GM12891 (cell line): ENCODE measurements around the gene SCRN3.
"Not testable (repeated sequence)": the region's sequence is repeated elsewhere in the genome, so short reads cannot be mapped to it uniquely, and the experiment has no call there.

ENCODE experiments used
- DNase-seq: peaks from one replicate; pipeline ENCODE4 v3.0.0; 2011; ENCODE audit warnings: low spot score; ENCODE audit not compliant: insufficient read length
- FAIRE-seq: peaks from 2 replicates; lab custom pipeline; 2011; peaks lifted over from hg19 to GRCh38; lab: Jason Lieb, UNC
- PAX5 ChIP-seq: IDR thresholded peaks from 2 replicates; pipeline ENCODE4 v1.6.1; 2011; ENCODE audit warnings: low read length, moderate library complexity, mild to moderate bottlenecking; ENCODE audit not compliant: insufficient read depth, severe bottlenecking
- POLR2A ChIP-seq: IDR thresholded peaks from 2 replicates; pipeline ENCODE4 v1.6.1; 2011; ENCODE audit warnings: low read depth, low read length, control low read depth
- POLR2AphosphoS5 ChIP-seq: IDR thresholded peaks from 2 replicates; pipeline ENCODE4 v1.6.1; 2011; ENCODE audit warnings: low read depth, low read length, control low read depth
- POU2F2 ChIP-seq: IDR thresholded peaks from 2 replicates; pipeline ENCODE4 v1.6.1; 2011; ENCODE audit warnings: low read depth, mild to moderate bottlenecking, control low read depth, low read length, moderate library complexity
- SPI1 ChIP-seq: IDR thresholded peaks from 2 replicates; pipeline ENCODE4 v1.6.1; 2011; ENCODE audit warnings: low read depth, low read length, control low read depth
- TAF1 ChIP-seq: IDR thresholded peaks from 2 replicates; pipeline ENCODE4 v1.6.1; 2011; ENCODE audit warnings: low read depth, low read length, control low read depth

Gene SCRN3

DNA sequence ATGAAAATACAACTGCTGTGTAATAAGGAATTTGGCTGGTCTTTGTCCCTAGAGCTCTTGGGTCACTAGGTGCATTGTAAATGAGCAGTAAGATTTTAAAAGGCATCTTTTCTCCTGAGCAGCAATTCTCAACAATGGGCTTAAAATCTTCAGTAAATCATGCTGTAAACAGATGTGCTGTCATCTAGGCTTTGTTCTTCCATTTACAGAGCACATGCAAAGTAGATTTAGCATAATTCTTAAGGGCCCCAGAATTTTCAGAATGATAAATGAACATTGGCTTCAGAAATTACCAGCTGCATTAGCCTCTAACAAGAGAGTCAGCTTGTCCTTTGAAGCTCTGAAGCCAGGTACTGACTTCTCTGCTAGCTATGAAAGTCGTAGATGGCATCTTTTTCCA is 26.8 kb upstream of the SCRN3 start:
- TF ChIP-seq POLR2AphosphoS5 (no peak), TAF1 (no peak)
- FAIRE-seq (no peak), DNase-seq (no peak)

- FAIRE-seq (no peak), DNase-seq (no peak)
- TF ChIP-seq POLR2AphosphoS5: no peak
- no peak for TF ChIP-seq POLR2A
- no peak for TF ChIP-seq POU2F2
- no peak for TF ChIP-seq SPI1
- TF ChIP-seq TAF1: no peak
- no peak for TF ChIP-seq PAX5
Observed at GRCh38 chr2:174376967-174377366, 18.6 kb upstream of the SCRN3 start.

- no peak for TF ChIP-seq PAX5
- TF ChIP-seq TAF1: no peak
- no peak for TF ChIP-seq SPI1
- TF ChIP-seq POLR2AphosphoS5: no peak
- TF ChIP-seq POLR2A: no peak
- no peak for TF ChIP-seq POU2F2
- no peak for DNase-seq
Observed at GRCh38 chr2:174383796-174384195, 11.7 kb upstream of the SCRN3 start.

DNA sequence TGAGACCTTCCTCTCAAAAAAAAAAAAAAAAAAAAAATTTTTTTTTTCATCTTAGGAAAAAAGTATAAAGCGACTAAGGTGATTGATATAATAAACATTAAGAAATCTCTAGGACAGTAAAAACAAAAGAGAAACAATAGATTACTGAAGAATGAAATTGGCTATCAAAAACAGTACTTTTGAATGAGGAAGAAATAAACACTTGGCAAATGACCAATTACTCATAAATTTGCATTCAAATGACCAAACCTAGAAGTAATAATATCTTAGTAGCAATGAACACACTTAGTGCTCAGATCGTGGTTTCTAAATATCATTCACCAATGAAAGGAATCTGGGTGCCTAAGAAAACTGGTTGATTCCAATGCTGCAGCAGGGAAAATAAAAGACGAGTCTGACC is 10.3 kb upstream of the SCRN3 start:
- TF ChIP-seq TAF1: no peak
- TF ChIP-seq POU2F2: no peak
- no peak for TF ChIP-seq POLR2A
- TF ChIP-seq POLR2AphosphoS5: no peak
- TF ChIP-seq SPI1: no peak
- no peak for TF ChIP-seq PAX5
- FAIRE-seq: no peak
- no peak for DNase-seq

More at GRCh38 chr2:174383796-174384195, 11.7 kb upstream of the SCRN3 start:
- no peak for FAIRE-seq

GRCh38 chr2:174388706-174389105 is 6.8 kb upstream of the SCRN3 start:
- DNase-seq, FAIRE-seq: not testable (repeated sequence)

GRCh38 chr2:174389542-174389941 is 6.0 kb upstream of the SCRN3 start:
- no peak for FAIRE-seq
- no peak for DNase-seq
- TF ChIP-seq PAX5 (no peak), TAF1 (no peak), POLR2AphosphoS5 (no peak), SPI1 (no peak)

GRCh38 chr2:174390303-174390702 is 5.2 kb upstream of the SCRN3 start:
- not testable (repeated sequence) for DNase-seq, FAIRE-seq

DNA sequence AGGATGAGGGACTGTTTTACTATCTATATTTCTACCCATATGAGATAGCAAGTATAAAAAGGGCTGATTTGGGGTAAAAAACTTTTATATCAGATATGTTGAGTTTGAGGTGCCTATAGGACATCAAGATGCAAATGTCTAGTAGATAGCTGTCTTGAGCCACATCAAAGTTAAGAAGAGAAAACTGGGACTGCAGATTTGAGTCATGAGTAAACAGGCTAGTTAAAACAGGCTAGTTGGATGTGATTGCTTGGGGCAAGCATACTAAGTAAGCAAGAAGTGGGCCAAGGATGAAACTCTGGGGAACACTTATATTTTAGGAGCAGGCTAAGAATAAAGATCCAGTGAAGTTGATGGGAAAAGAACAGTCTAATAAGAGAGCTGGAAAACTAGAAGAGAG is 2.8 kb upstream of the SCRN3 start:
- FAIRE-seq (no peak), DNase-seq (no peak)
- TF ChIP-seq POU2F2 (no peak), SPI1 (no peak), POLR2A (no peak), TAF1 (no peak), POLR2AphosphoS5 (no peak), PAX5 (no peak)

- no peak for TF ChIP-seq SPI1
- TF ChIP-seq POLR2A: no peak
- TF ChIP-seq PAX5: no peak
- TF ChIP-seq POU2F2: no peak
- no peak for TF ChIP-seq TAF1
- no peak for TF ChIP-seq POLR2AphosphoS5
- FAIRE-seq: peak; percentile 72
Observed at GRCh38 chr2:174395969-174396630, 570 bp downstream of the SCRN3 start.

DNA sequence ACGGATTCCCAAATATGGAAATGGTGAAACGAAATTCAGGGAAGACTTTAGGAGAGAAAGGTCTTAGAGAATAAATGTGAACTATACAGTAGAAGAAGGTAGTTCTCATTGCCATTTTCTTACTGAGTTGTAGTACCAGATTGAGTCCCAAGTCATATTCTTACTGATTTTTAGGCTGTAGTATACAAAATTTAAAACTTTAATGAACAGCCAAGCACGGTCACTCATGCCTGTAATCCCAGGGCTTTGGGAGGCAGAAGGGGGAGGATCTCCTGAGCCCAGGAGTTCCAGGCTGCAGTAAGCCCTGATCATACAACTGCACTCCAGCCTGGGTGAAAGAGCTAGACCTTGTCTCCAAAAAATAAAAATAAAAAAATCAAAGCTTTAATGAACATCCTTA is 2.2 kb downstream of the SCRN3 start:
- TF ChIP-seq SPI1: no peak
- TF ChIP-seq POLR2AphosphoS5: no peak
- TF ChIP-seq TAF1: no peak
- no peak for TF ChIP-seq POLR2A
- TF ChIP-seq PAX5: no peak
- no peak for TF ChIP-seq POU2F2
- FAIRE-seq (no peak), DNase-seq (no peak)

More at GRCh38 chr2:174395969-174396630, 570 bp downstream of the SCRN3 start:
- no peak for DNase-seq

DNA sequence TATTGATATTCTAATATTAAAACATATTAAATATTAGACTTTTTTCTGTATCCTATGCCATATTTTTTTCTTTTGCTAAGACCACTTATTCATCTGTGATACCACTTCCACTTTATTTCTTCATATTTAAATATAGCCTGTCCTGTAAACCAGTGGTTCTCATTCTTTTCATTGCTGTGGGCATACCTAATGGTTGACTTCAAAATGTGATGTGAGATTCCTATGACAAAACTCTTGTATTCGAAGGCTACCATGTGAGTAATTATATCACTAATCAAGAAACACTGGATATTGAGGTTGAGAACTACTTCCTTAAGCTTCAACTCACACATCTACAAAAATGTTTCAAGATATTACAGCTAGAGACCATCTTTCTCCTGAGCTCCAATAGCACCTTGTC is 3.6 kb downstream of the SCRN3 start:
- no peak for DNase-seq
- no peak for FAIRE-seq
- TF ChIP-seq POLR2A (no peak), PAX5 (no peak)
